Gastrocnemius medialis (tissue), 4 donors: ENCODE data around the gene UBN2. TPM values are rescaled to one million over a fixed set of nuclear protein-coding genes. Genes with fewer than 3 reads are reported as not detected.
A peak's percentile ranks its signal among the peaks of the same experiment; 100 is the strongest.

Source experiments
- ATAC-seq, 2 donors: fragments of 150-250 bp; one replicate each; pipeline ENCODE4 v1.9.1; 2016
- DNase-seq, 2 donors: peaks; one replicate each; pipeline ENCODE4 v3.0.0-alpha.2; 2019
- H3K27ac ChIP-seq, 4 donors: fragments of 200-600 bp; sonication (generic); 1 replicate in 1 of 4; 2 replicates in 3 of 4; pipeline ENCODE4 v1.5.1; 2016 to 2018; ENCODE audit warnings: mild to moderate bottlenecking in 2 of 4, moderate library complexity in 1 of 4
- H3K27me3 ChIP-seq, 3 donors: fragments of 200-600 bp; sonication (generic) in 2 of 3; 1 replicate in 1 of 3; 2 replicates in 2 of 3; pipeline versions ENCODE4 v1.5.1 to v1.6.0; 2016 to 2019; ENCODE audit warnings: mild to moderate bottlenecking in 1 of 3, moderate library complexity in 1 of 3
- H3K36me3 ChIP-seq, 2 donors: fragments of 200-600 bp; sonication (generic) in 1 of 2; one replicate each; pipeline ENCODE4 v1.5.1; 2017 to 2018
- H3K4me1 ChIP-seq, 2 donors: fragments of 200-600 bp; sonication (generic) in 1 of 2; one replicate each; pipeline ENCODE4 v1.5.1; 2016 to 2017; ENCODE audit warnings: mild to moderate bottlenecking in 2 of 2
- H3K4me3 ChIP-seq, 4 donors: fragments of 200-600 bp; sonication (generic) in 3 of 4; 1 replicate in 1 of 4; 2 replicates in 3 of 4; pipeline ENCODE4 v1.5.1; 2016 to 2019; ENCODE audit warnings: mild to moderate bottlenecking in 2 of 4
- H3K9me3 ChIP-seq, 3 donors: fragments of 200-600 bp; sonication (generic) in 2 of 3; 1 replicate in 1 of 3; 2 replicates in 2 of 3; pipeline ENCODE4 v1.5.1; 2016 to 2019
- CTCF ChIP-seq, 5 experiments: fragments of 450-650 bp in 3 of 5; fragments of 200-600 bp in 2 of 5; sonication (generic) in 2 of 5; IDR thresholded peaks in 4 of 5; conservative IDR thresholded peaks in 1 of 5; 1 replicate in 4 of 5; 2 replicates in 1 of 5; pipeline ENCODE4 v1.5.1; 2016 to 2019; ENCODE audit warnings: antibody characterized with exemption in 5 of 5, mild to moderate bottlenecking in 3 of 5, moderate library complexity in 3 of 5
- POLR2A ChIP-seq, 2 donors: fragments of 450-650 bp; IDR thresholded peaks; one replicate each; pipeline ENCODE4 v1.6.1; 2017; ENCODE audit warnings: antibody characterized with exemption in 2 of 2, mild to moderate bottlenecking in 2 of 2, moderate library complexity in 2 of 2
- in situ Hi-C, 4 donors: fragments of 200-750 bp; cut with MboI; loops; one replicate each; pipeline versions ENCODE4 v1.15.0 to v1.8.0; 2017; ENCODE audit warnings: low sequenced_read_pairs in 4 of 4
- intact Hi-C: fragments of 100-400 bp; cut with DNase I; formaldehyde crosslinking; loops from one replicate; pipeline ENCODE4 v1.15.1; 2023; ENCODE audit warnings: low total_unique reads
- total RNA-seq, 4 donors: library from RNA; depleted of rRNA; stranded (reverse); fragments of >200 nt; gene quantifications; one replicate each; pipeline versions ENCODE4 v1.1.0 to v1.2.3, GENCODE V29; 2016

Gene UBN2
- total RNA-seq, 4 donors from 2014 or later, result 12.0 to 24.8 (median 17.2) TPM

GRCh38 chr7:139340037-139340807, 109.2 kb downstream of the UBN2 start:
- H3K9me3 ChIP-seq, result no peaks in the 10 kb centered on the region
- H3K27me3 ChIP-seq, result no peaks in the 10 kb centered on the region
- peaks cover 11 to 16% of the 10 kb centered on the region in 2 donors for H3K4me1 ChIP-seq
- H3K27ac ChIP-seq, result peak overlapping the region; percentile 97 to 100 (median 100)
- intact Hi-C loops (loop anchor here (1.0 to 5.0 kb wide), 3 partner anchors 19 to 208 kb away; partner anchors contain the start of gene LUC7L2), in situ Hi-C loops (loop anchor here in 1 of 4 donors (25.0 kb wide), 1 partner anchor 228 kb away; the partner anchor contains the start of gene ZC3HAV1)
- DNase-seq, result peak; percentile 98 to 100
- TF ChIP-seq POLR2A (IDR thresholded peaks at IDR 0.05) (peak; percentile 56 to 66), CTCF (IDR thresholded peaks at IDR 0.05 in 4 of 5, conservative IDR thresholded peaks at IDR 0.05 in 1 of 5) (peak; percentile 64 to 75 (median 72))
- no peaks in the 10 kb centered on the region for H3K36me3 ChIP-seq
- peak; percentile 86 to 89 for ATAC-seq
- H3K4me3 ChIP-seq, result peak overlapping the region; percentile 77 to 96 (median 86)

GRCh38 chr7:139340808-139341057, 109.7 kb downstream of the UBN2 start:
- ATAC-seq (peak; percentile 32 to 35), DNase-seq (no peak)
- Histone ChIP-seq H3K27me3 (no peaks in the 10 kb centered on the region), H3K4me3 (peak overlapping the region; percentile 77 to 96 (median 86)), H3K4me1 (peaks cover 11 to 16% of the 10 kb centered on the region in 2 donors), H3K27ac (peak overlapping the region; percentile 97 to 100 (median 100)), H3K36me3 (peaks cover 0 to 5% of the 10 kb centered on the region in 2 donors), H3K9me3 (no peaks in the 10 kb centered on the region)
- TF ChIP-seq POLR2A (IDR thresholded peaks at IDR 0.05) (no peak), CTCF (IDR thresholded peaks at IDR 0.05 in 4 of 5, conservative IDR thresholded peaks at IDR 0.05 in 1 of 5) (no peak)
- in situ Hi-C loops (loop anchor here in 1 of 4 donors (25.0 kb wide), 1 partner anchor 228 kb away; the partner anchor contains the start of gene ZC3HAV1), intact Hi-C loops (loop anchor here (1.0 to 5.0 kb wide), 4 partner anchors 19 to 208 kb away; partner anchors contain the start of genes LUC7L2 and UBN2)

- Histone ChIP-seq H3K4me1 (peaks cover 11 to 16% of the 10 kb centered on the region in 2 donors), H3K27me3 (no peaks in the 10 kb centered on the region), H3K4me3 (peak within 1 kb of the TSS; percentile 77 to 96 (median 86)), H3K27ac (peak within 1 kb of the TSS; percentile 97 to 100 (median 100)), H3K36me3 (peaks cover 0 to 7% of the 10 kb centered on the region in 2 donors), H3K9me3 (no peaks in the 10 kb centered on the region)
- in situ Hi-C loops (loop anchor here in 1 of 4 donors (25.0 kb wide), 1 partner anchor 229 kb away; the partner anchor contains the start of gene ZC3HAV1), intact Hi-C loops (loop anchor here (1.0 to 5.0 kb wide), 3 partner anchors 94 to 209 kb away; partner anchors contain the start of gene UBN2)
- DNase-seq (peak; percentile 95 to 96), ATAC-seq (peak; percentile 71 to 77)
- TF ChIP-seq CTCF (IDR thresholded peaks at IDR 0.05 in 4 of 5, conservative IDR thresholded peaks at IDR 0.05 in 1 of 5) (peak; percentile 21 to 59 (median 44)), POLR2A (IDR thresholded peaks at IDR 0.05) (peak in 1 of 2 donors; percentile 88)
Observed at GRCh38 chr7:139341058-139341775, 110.2 kb downstream of the UBN2 start, which contains the start of gene FMC1. Gene FMC1 (plus strand): TSS chr7:139341337. CDS start chr7:139341385, 48 bp downstream.

GRCh38 chr7:139341776-139342226, 110.8 kb downstream of the UBN2 start:
- peak in 1 of 2 donors; percentile 1 for ATAC-seq
- intact Hi-C loops, result loop anchor here (1.0 to 5.0 kb wide), 3 partner anchors 94 to 210 kb away; partner anchors contain the start of gene UBN2
- no peak for TF ChIP-seq CTCF (IDR thresholded peaks at IDR 0.05 in 4 of 5, conservative IDR thresholded peaks at IDR 0.05 in 1 of 5)
- peak; percentile 54 to 88 for TF ChIP-seq POLR2A (IDR thresholded peaks at IDR 0.05)

More at GRCh38 chr7:139341776-139342226, 110.8 kb downstream of the UBN2 start:
- Histone ChIP-seq H3K9me3 (no peaks in the 10 kb centered on the region), H3K4me1 (peaks cover 11 to 16% of the 10 kb centered on the region in 2 donors), H3K27ac (peak overlapping the region; percentile 97 to 100 (median 100)), H3K4me3 (peak overlapping the region; percentile 77 to 96 (median 86)), H3K27me3 (no peaks in the 10 kb centered on the region), H3K36me3 (peaks cover 0 to 13% of the 10 kb centered on the region in 2 donors)
- in situ Hi-C loops, result loop anchor here in 1 of 4 donors (25.0 kb wide), 1 partner anchor 230 kb away; the partner anchor contains the start of gene ZC3HAV1
- DNase-seq, result no peak
